Osteocyte (in vitro differentiated cells): ENCODE data around the gene C13orf46. TPM values are rescaled to one million over a fixed set of nuclear protein-coding genes. Genes with fewer than 3 reads are reported as not detected.

Experiments used
- DNase-seq: peaks from one replicate; pipeline ENCODE4 v3.0.0; 2021; ENCODE audit warnings: mixed read lengths; ENCODE audit not compliant: unreplicated experiment; ENCODE audit errors: extremely low spot score
- H3K27ac Mint-ChIP-seq: one replicate; pipeline ENCODE4 v1.8.0; 2021; ENCODE audit warnings: mild to moderate bottlenecking, mixed read lengths; ENCODE audit not compliant: unreplicated experiment
- H3K27me3 Mint-ChIP-seq: one replicate; pipeline ENCODE4 v1.8.0; 2021; ENCODE audit warnings: mixed read lengths; ENCODE audit not compliant: unreplicated experiment
- H3K36me3 Mint-ChIP-seq: one replicate; pipeline ENCODE4 v1.8.0; 2021; ENCODE audit warnings: mixed read lengths; ENCODE audit not compliant: unreplicated experiment
- H3K4me1 Mint-ChIP-seq: one replicate; pipeline ENCODE4 v1.8.0; 2021; ENCODE audit warnings: mixed read lengths; ENCODE audit not compliant: unreplicated experiment
- H3K4me3 Mint-ChIP-seq: one replicate; pipeline ENCODE4 v1.8.0; 2021; ENCODE audit warnings: mild to moderate bottlenecking, moderate library complexity, mixed read lengths; ENCODE audit not compliant: unreplicated experiment
- H3K9me3 Mint-ChIP-seq: one replicate; pipeline ENCODE4 v1.8.0; 2021; ENCODE audit warnings: mixed read lengths; ENCODE audit not compliant: unreplicated experiment
- CTCF ChIP-seq: fragments of 200-600 bp; sonication (generic); IDR thresholded peaks from 2 replicates; pipeline ENCODE4 v1.5.0; 2021; ENCODE audit warnings: antibody characterized with exemption, mild to moderate bottlenecking, moderate library complexity
- total RNA-seq: library from RNA; stranded (reverse); gene quantifications from 2 replicates; pipeline ENCODE4 v1.2.1, GENCODE V29; 2021

The C13orf46 gene
- total RNA-seq, 1 donor from 2014 or later = 2.4 TPM

- H3K4me1 Mint-ChIP-seq = peaks cover 1% of the 10 kb centered on the region
- H3K36me3 Mint-ChIP-seq = peaks cover 29% of the 10 kb centered on the region
- H3K27ac Mint-ChIP-seq = no peak overlapping the region
- DNase-seq = no peak
- no peaks in the 10 kb centered on the region for H3K27me3 Mint-ChIP-seq
- peak; percentile 36 for TF ChIP-seq CTCF
- H3K9me3 Mint-ChIP-seq = no peaks in the 10 kb centered on the region
- H3K4me3 Mint-ChIP-seq = no peak overlapping the region
These were observed 43.3 kb upstream of the C13orf46 start for GRCh38 chr13:114017028-114017630.

- H3K36me3 Mint-ChIP-seq = peaks cover 28% of the 10 kb centered on the region
- TF ChIP-seq CTCF = no peak
- no peak for DNase-seq
- no peak overlapping the region for H3K4me3 Mint-ChIP-seq
- H3K4me1 Mint-ChIP-seq = peaks cover 1% of the 10 kb centered on the region
- H3K27ac Mint-ChIP-seq = no peak overlapping the region
- no peaks in the 10 kb centered on the region for H3K9me3 Mint-ChIP-seq
- no peaks in the 10 kb centered on the region for H3K27me3 Mint-ChIP-seq
These were observed 42.6 kb upstream of the C13orf46 start for GRCh38 chr13:114016321-114017027.

GRCh38 chr13:114015969-114016295, 42.1 kb upstream of the C13orf46 start:
- H3K4me3 Mint-ChIP-seq = no peak overlapping the region
- H3K36me3 Mint-ChIP-seq = peaks cover 24% of the 10 kb centered on the region
- no peaks in the 10 kb centered on the region for H3K9me3 Mint-ChIP-seq
- H3K27ac Mint-ChIP-seq = no peak overlapping the region
- peaks cover 1% of the 10 kb centered on the region for H3K4me1 Mint-ChIP-seq
- TF ChIP-seq CTCF = no peak
- DNase-seq = no peak
- no peaks in the 10 kb centered on the region for H3K27me3 Mint-ChIP-seq

- H3K9me3 Mint-ChIP-seq = no peaks in the 10 kb centered on the region
- no peak overlapping the region for H3K4me3 Mint-ChIP-seq
- no peaks in the 10 kb centered on the region for H3K27me3 Mint-ChIP-seq
- H3K27ac Mint-ChIP-seq = no peak overlapping the region
- no peak for DNase-seq
- H3K4me1 Mint-ChIP-seq = peaks cover 1% of the 10 kb centered on the region
- peaks cover 23% of the 10 kb centered on the region for H3K36me3 Mint-ChIP-seq
- TF ChIP-seq CTCF = no peak
These were observed 41.5 kb upstream of the C13orf46 start for GRCh38 chr13:114015111-114015968.
